Measurements from ENCODE around the gene DNAJC21.
A peak's percentile ranks its signal among the peaks of the same experiment; 100 is the strongest.

Gene DNAJC21

GRCh38 chr5:34929134-34929719 lies at the start of gene DNAJC21:
TSS of gene DNAJC21 (plus strand) at chr5:34929559. CDS start at chr5:34929820, 261 bp downstream.
- DNase-seq (ENCODE audit: low read depth in 2 of 2) = peak; percentile 97 to 99

GRCh38 chr5:34881246-34881645 lies 48.1 kb upstream of the DNAJC21 start:
- DNase-seq (ENCODE audit: low read depth in 2 of 2) = no peak

- no peak for DNase-seq (ENCODE audit: low read depth in 2 of 2)
These were observed 42.8 kb upstream of the DNAJC21 start for GRCh38 chr5:34886392-34887119.

- no peak for DNase-seq (ENCODE audit: low read depth in 2 of 2)
These were observed 40.0 kb upstream of the DNAJC21 start for GRCh38 chr5:34889394-34889793.

GRCh38 chr5:34891981-34892380 lies 37.4 kb upstream of the DNAJC21 start:
- DNase-seq (ENCODE audit: low read depth in 2 of 2) = no peak

GRCh38 chr5:34892414-34892813 lies 36.9 kb upstream of the DNAJC21 start:
- DNase-seq (ENCODE audit: low read depth in 2 of 2) = no peak

- DNase-seq (ENCODE audit: low read depth in 2 of 2) = no peak
These were observed 34.6 kb upstream of the DNAJC21 start for GRCh38 chr5:34894716-34895115.

- DNase-seq (ENCODE audit: low read depth in 2 of 2) = no peak
These were observed 33.5 kb upstream of the DNAJC21 start for GRCh38 chr5:34895641-34896419.

- no peak for DNase-seq (ENCODE audit: low read depth in 2 of 2)
These were observed 31.7 kb upstream of the DNAJC21 start for GRCh38 chr5:34897646-34898045.

- DNase-seq (ENCODE audit: low read depth in 2 of 2) = peak; percentile 35 to 40
These were observed 31.0 kb upstream of the DNAJC21 start for GRCh38 chr5:34898258-34898895.

- no peak for DNase-seq (ENCODE audit: low read depth in 2 of 2)
These were observed 30.3 kb upstream of the DNAJC21 start for GRCh38 chr5:34899066-34899465.

GRCh38 chr5:34900652-34901051 lies 28.7 kb upstream of the DNAJC21 start:
- no peak for DNase-seq (ENCODE audit: low read depth in 2 of 2)

GRCh38 chr5:34903260-34903659 lies 26.1 kb upstream of the DNAJC21 start:
- no peak for DNase-seq (ENCODE audit: low read depth in 2 of 2)

- no peak for DNase-seq (ENCODE audit: low read depth in 2 of 2)
These were observed 23.8 kb upstream of the DNAJC21 start for GRCh38 chr5:34905564-34905963.

- no peak for DNase-seq (ENCODE audit: low read depth in 2 of 2)
These were observed 16.3 kb upstream of the DNAJC21 start for GRCh38 chr5:34913072-34913471.

- DNase-seq (ENCODE audit: low read depth in 2 of 2) = no peak
These were observed 14.7 kb upstream of the DNAJC21 start for GRCh38 chr5:34914671-34915138.

GRCh38 chr5:34915139-34915855 lies 14.1 kb upstream of the DNAJC21 start, which contains the start of the genes BRIX1 and RAD1:
TSS of gene BRIX1 (plus strand) at chr5:34915711. CDS start at chr5:34915739, 28 bp downstream.
TSS of gene RAD1 (minus strand) at chr5:34915504. CDS start at chr5:34914892, 612 bp downstream.
- DNase-seq (ENCODE audit: low read depth in 2 of 2) = peak; percentile 89 to 92

- DNase-seq (ENCODE audit: low read depth in 2 of 2) = peak in 1 of 2 donors; percentile 22
These were observed 13.5 kb upstream of the DNAJC21 start for GRCh38 chr5:34915856-34916192.

- no peak for DNase-seq (ENCODE audit: low read depth in 2 of 2)
These were observed 12.8 kb upstream of the DNAJC21 start for GRCh38 chr5:34916518-34916917.

- DNase-seq (ENCODE audit: low read depth in 2 of 2) = no peak
These were observed 11.3 kb upstream of the DNAJC21 start for GRCh38 chr5:34918025-34918424.

GRCh38 chr5:34919077-34919476 lies 10.3 kb upstream of the DNAJC21 start:
- DNase-seq (ENCODE audit: low read depth in 2 of 2) = no peak
